Uterus (tissue), 2 donors: Measurements from ENCODE around the gene C7orf57.

Experiments
- POLR2A ChIP-seq, 2 donors: fragments of 450-650 bp; IDR thresholded peaks; one replicate each; pipeline ENCODE4 v1.6.1; 2016; ENCODE audit warnings: antibody characterized with exemption in 2 of 2, mild to moderate bottlenecking in 1 of 2, moderate library complexity in 1 of 2
- TF ChIP-seq, protein P1 (sequence below), 4 experiments: fragments of 200-600 bp in 2 of 4; fragments of 450-650 bp in 2 of 4; sonication (generic) in 2 of 4; IDR thresholded peaks; one replicate each; pipeline ENCODE4 v1.5.1; 2016 to 2019; ENCODE audit warnings: antibody characterized with exemption in 4 of 4, mild to moderate bottlenecking in 2 of 4, moderate library complexity in 1 of 4

DNA sequence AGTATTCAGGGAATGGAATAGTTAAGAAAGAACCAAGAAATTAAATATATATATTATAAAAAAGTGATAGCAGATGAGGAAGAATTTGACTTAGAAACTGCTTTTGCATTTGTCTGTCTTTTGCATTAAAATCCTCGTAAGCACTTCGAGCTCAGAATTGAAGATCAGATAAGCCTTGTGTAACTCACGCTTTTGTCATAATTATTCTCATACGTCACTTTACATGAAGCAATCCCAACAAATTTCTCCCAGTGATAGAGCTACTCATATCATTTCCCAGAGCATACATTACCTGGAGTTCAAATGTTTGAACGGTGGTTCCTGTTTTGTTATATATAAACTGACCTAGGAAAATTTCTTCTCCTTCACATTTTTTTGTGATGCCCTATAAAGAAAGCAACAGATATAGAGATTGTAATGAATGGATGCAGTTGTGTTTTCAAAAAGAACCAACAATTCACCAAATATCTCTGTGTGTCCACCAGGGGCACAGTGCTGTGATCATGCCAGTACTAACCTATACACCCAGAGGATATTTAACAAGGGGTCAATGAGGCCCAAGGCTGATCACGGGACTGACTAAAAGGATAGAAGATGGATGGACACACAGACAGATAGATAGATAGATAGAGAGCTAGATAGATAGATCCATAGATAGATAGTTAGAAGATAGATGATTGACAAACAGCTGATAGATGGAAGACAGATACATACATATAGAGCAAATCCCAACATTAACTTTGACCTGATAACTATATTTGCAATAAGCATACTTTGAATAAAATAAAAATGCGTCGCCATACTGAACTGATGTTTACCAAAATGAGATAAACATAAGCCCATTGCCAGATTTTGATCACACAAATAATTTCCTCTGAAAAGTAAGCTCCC lies 46.6 kb upstream of the C7orf57 start:
- TF ChIP-seq, protein P1, sequence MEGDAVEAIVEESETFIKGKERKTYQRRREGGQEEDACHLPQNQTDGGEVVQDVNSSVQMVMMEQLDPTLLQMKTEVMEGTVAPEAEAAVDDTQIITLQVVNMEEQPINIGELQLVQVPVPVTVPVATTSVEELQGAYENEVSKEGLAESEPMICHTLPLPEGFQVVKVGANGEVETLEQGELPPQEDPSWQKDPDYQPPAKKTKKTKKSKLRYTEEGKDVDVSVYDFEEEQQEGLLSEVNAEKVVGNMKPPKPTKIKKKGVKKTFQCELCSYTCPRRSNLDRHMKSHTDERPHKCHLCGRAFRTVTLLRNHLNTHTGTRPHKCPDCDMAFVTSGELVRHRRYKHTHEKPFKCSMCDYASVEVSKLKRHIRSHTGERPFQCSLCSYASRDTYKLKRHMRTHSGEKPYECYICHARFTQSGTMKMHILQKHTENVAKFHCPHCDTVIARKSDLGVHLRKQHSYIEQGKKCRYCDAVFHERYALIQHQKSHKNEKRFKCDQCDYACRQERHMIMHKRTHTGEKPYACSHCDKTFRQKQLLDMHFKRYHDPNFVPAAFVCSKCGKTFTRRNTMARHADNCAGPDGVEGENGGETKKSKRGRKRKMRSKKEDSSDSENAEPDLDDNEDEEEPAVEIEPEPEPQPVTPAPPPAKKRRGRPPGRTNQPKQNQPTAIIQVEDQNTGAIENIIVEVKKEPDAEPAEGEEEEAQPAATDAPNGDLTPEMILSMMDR (IDR thresholded peaks at IDR 0.05): no peak
- TF ChIP-seq POLR2A (IDR thresholded peaks at IDR 0.05): no peak
